Stomach smooth muscle (tissue), 2 donors: ENCODE measurements around the gene SLC12A7.

Source experiments
- H3K27ac ChIP-seq: one replicate; pipeline ENCODE4 v1.7.0; 2013; ENCODE audit warnings: mild to moderate bottlenecking, low read length, inconsistent platforms
- H3K27me3 ChIP-seq, 2 donors: one replicate each; pipeline ENCODE4 v1.7.0; 2013; ENCODE audit warnings: low read length in 2 of 2; ENCODE audit not compliant: insufficient read depth in 2 of 2, control insufficient read depth in 1 of 2
- H3K36me3 ChIP-seq, 2 donors: one replicate each; pipeline ENCODE4 v1.7.0; 2013; ENCODE audit warnings: low read length in 2 of 2; ENCODE audit not compliant: control insufficient read depth in 2 of 2, insufficient read depth in 2 of 2
- H3K4me1 ChIP-seq: one replicate; pipeline ENCODE4 v1.7.0; 2013; ENCODE audit warnings: low read length; ENCODE audit not compliant: control insufficient read depth, insufficient read depth
- H3K4me3 ChIP-seq, 2 donors: one replicate each; pipeline ENCODE4 v1.7.0; 2013; ENCODE audit warnings: low read length in 2 of 2
- H3K9ac ChIP-seq, 2 donors: one replicate each; pipeline ENCODE4 v1.7.0; 2013; ENCODE audit warnings: low read length in 2 of 2, mild to moderate bottlenecking in 1 of 2
- H3K9me3 ChIP-seq, 2 donors: one replicate each; pipeline ENCODE4 v1.7.0; 2013; ENCODE audit warnings: low read length in 2 of 2; ENCODE audit not compliant: control insufficient read depth in 2 of 2
- donor health status: healthy.
- donor health status: Pancreatic carcinoma.

SLC12A7 gene

GRCh38 chr5:1075555-1075881 lies 36.3 kb downstream of the SLC12A7 start:
- peaks cover 15 to 20% of the 10 kb centered on the region in 2 donors for H3K36me3 ChIP-seq
- no peak overlapping the region for H3K9ac ChIP-seq
- H3K4me1 ChIP-seq, result no peaks in the 10 kb centered on the region

DNA sequence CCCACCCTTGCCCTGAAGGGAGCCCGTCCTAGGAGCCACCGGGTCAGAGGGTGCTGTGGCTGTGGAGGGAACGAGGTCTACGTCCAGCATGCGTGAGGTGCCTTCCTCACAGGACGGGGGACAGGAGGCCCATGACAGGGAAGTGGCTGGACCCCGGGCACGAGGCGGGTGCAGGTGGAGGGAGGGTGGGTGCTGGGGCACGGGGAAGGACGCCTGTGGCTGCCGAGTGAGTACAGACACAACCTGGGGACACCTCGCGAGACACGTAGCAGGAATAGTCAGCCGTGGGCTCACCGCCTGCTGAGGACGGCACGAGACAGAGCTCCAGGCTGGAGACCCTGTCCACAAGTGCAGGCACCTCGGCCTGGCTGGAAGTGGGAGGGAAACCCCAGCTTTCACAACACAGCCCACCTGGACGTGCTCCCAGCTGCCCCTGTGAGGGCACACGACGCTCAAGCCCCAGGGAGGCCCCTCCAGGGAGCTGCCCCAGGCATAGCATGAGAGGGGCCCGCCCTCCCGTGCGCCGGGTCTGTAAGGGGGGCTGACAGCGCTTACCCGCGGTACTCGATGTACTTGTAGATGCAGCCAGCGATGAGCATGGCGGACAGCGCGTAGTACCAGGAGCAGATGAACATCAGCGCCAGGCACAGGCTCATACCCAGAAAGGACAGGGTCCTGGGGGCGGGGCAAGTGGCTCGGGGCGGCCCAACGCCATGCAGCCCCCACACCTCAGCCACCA lies 36.9 kb downstream of the SLC12A7 start:
- Histone ChIP-seq H3K9me3 (no peaks in the 10 kb centered on the region), H3K27ac (no peak overlapping the region), H3K9ac (no peak overlapping the region), H3K27me3 (no peaks in the 10 kb centered on the region), H3K4me1 (no peaks in the 10 kb centered on the region), H3K4me3 (no peak overlapping the region), H3K36me3 (peaks cover 15 to 20% of the 10 kb centered on the region in 2 donors)

More at GRCh38 chr5:1075555-1075881, 36.3 kb downstream of the SLC12A7 start:
- no peaks in the 10 kb centered on the region for H3K27me3 ChIP-seq
- H3K9me3 ChIP-seq, result no peaks in the 10 kb centered on the region
- no peak overlapping the region for H3K4me3 ChIP-seq
- no peak overlapping the region for H3K27ac ChIP-seq

DNA sequence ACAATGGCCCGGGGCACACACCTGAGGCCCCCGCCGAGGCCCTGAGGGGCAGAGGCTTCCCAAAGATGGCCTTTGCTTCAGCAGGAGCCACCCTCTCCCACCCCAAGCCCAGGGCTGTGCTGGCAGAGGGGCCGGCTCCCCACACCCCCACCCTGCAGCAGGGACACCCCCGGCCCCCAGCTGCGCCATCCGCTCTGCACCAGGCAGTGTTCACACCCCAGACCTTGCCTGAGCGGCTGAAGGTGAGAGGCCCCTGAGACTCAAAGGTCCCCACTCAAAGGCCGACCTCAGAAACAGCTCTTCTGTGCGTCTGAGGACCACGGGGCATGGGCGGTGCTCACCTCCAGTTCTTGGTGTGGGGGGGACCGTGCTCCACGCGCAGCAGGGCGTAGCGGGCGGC lies 37.6 kb downstream of the SLC12A7 start:
- H3K27me3 ChIP-seq, result no peaks in the 10 kb centered on the region
- H3K9me3 ChIP-seq, result no peaks in the 10 kb centered on the region
- H3K4me3 ChIP-seq, result no peak overlapping the region
- no peaks in the 10 kb centered on the region for H3K4me1 ChIP-seq
- H3K36me3 ChIP-seq, result peaks cover 19% of the 10 kb centered on the region in 2 donors
- H3K9ac ChIP-seq, result no peak overlapping the region
- H3K27ac ChIP-seq, result no peak overlapping the region

DNA sequence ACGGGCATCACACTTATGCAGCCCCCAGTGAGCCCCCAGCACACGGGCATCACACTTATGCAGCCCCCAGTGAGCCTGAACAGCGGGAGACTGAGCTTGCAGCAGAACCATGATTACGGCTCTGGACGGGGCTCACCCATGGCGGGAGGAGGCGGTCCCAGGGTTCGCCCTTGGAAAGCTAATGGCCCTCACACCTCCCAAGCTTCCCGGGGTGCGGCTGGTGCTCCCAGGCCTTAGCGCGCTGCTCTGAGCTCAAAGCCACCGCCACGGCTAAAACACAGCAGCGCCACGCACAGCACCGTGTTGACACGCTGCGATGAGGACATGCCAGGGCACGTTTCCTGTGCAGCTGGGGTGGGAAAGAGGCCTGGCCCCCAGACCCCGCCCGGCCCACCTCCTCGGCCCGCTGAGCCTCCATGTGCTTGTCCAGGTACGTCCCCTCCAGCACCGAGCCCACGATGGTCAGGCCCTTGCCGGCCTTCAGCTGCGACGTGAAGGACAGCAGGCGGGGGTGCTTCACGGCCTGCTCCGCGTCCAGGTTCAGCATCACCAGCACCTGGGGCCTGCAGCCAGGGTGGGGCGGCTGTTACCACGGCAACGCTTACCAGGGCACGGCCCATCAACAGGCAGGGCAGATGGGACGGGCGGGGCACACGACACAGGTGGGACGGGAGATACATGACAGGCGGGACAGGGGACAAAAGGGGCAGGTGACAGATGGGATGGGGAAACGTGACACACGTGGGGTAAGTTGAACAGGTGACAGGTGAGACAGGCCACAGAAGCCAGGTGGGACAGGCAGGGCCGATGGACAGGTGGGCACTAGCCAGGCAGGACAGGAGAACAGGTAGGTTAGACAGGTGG lies 38.4 kb downstream of the SLC12A7 start:
- Histone ChIP-seq H3K27me3 (no peaks in the 10 kb centered on the region), H3K4me1 (peaks cover 2% of the 10 kb centered on the region), H3K36me3 (peaks cover 15 to 19% of the 10 kb centered on the region in 2 donors), H3K9me3 (no peaks in the 10 kb centered on the region), H3K27ac (no peak overlapping the region), H3K9ac (no peak overlapping the region), H3K4me3 (no peak overlapping the region)

DNA sequence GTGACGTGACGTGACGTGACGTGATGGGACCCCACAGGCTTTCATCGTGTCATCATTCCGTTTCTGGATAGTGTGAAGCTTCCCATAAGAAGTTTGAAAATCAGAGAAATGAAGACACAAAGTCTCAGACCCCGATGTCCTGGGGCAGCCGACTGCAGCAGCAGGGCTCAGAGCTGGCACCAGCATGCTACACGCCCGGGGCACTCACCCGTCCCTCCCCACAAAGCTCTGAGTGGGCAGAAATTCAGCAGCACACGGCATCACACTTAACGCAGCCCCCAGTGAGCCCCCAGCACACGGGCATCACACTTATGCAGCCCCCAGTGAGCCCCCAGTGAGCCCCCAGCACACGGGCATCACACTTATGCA lies 42.2 kb downstream of the SLC12A7 start:
- no peaks in the 10 kb centered on the region for H3K27me3 ChIP-seq
- no peak overlapping the region for H3K27ac ChIP-seq
- H3K4me3 ChIP-seq, result no peak overlapping the region
- peaks cover 7 to 15% of the 10 kb centered on the region in 2 donors for H3K36me3 ChIP-seq
- H3K9ac ChIP-seq, result no peak overlapping the region
- no peaks in the 10 kb centered on the region for H3K9me3 ChIP-seq
- peaks cover 2% of the 10 kb centered on the region for H3K4me1 ChIP-seq

DNA sequence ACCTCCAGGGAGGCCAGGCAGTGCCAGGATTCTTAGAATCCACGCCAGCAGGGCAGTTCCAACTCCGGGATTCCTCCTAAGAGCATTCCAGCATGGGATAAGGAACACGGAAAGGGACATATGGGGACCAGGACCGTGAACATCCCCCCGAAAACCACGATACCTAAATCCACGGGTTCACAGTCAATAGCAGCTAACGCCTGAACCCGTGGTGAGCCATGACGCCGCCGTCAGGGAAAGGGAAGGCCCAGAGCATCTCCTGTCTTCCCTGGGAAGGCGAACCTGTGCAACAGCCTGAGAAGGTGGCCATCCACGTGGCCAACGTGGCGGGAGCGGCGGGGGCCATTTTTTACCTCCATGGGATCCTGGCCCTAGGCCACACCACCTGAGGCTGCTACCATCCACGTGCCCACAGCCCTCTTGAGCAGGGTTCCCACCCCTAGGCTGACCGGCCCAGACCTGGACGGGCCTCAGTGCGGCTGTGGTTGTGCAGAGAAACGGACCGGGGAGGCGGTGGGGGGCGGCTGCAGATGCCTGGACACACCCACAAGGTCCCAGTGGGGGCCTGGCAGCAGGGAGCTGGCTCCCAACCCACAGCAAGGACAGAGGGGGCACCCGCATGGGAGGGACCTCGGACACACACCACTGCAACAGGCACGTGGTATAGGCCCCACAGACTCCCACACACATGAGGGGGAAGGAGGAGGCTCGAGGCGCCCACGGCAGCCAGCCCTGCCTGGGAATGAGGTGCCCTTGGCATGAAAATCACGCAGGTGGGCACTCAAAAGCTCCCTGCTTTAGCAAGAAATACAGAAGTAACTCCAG lies 42.8 kb downstream of the SLC12A7 start:
- Histone ChIP-seq H3K4me3 (no peak overlapping the region), H3K4me1 (peaks cover 2% of the 10 kb centered on the region), H3K36me3 (peaks cover 11 to 12% of the 10 kb centered on the region in 2 donors), H3K9me3 (no peaks in the 10 kb centered on the region), H3K9ac (no peak overlapping the region), H3K27me3 (no peaks in the 10 kb centered on the region), H3K27ac (no peak overlapping the region)

DNA sequence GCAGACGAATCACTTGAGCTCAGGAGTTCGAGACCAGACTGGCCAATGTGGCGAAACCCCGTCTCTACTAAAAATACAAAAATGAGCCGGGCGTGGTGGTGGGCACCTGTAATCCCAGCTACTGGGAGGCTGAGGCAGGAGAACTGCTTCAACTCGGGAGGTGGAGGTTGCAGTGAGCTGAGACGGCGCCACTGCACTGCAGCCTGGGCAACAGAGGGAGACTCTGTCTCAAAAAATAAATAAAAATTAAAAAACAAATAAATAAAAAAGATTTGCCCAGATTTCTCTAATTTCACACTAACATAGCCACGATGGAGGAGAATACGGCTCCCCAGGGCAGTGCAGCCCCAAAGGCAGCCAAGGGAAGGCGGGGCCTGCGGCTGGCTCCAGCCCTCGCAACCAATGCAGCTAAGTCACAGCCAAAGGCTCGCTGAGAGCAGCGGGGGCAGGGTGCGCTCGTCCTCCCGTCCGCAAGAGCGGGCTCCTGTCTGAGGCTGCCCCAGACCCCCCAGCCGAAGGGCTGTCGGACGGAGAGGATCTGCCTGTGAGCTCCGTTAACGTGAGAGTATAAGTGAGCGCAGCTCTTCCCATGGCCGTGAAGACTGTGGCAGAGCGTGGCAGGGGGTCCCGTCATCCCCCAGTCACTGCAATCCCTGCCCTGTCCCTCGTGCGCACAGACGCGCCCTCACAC lies 43.5 kb downstream of the SLC12A7 start:
- no peak overlapping the region for H3K27ac ChIP-seq
- no peaks in the 10 kb centered on the region for H3K9me3 ChIP-seq
- H3K9ac ChIP-seq, result no peak overlapping the region
- no peak overlapping the region for H3K4me3 ChIP-seq
- no peaks in the 10 kb centered on the region for H3K27me3 ChIP-seq
- H3K4me1 ChIP-seq, result peaks cover 2% of the 10 kb centered on the region
- peaks cover 7 to 11% of the 10 kb centered on the region in 2 donors for H3K36me3 ChIP-seq

DNA sequence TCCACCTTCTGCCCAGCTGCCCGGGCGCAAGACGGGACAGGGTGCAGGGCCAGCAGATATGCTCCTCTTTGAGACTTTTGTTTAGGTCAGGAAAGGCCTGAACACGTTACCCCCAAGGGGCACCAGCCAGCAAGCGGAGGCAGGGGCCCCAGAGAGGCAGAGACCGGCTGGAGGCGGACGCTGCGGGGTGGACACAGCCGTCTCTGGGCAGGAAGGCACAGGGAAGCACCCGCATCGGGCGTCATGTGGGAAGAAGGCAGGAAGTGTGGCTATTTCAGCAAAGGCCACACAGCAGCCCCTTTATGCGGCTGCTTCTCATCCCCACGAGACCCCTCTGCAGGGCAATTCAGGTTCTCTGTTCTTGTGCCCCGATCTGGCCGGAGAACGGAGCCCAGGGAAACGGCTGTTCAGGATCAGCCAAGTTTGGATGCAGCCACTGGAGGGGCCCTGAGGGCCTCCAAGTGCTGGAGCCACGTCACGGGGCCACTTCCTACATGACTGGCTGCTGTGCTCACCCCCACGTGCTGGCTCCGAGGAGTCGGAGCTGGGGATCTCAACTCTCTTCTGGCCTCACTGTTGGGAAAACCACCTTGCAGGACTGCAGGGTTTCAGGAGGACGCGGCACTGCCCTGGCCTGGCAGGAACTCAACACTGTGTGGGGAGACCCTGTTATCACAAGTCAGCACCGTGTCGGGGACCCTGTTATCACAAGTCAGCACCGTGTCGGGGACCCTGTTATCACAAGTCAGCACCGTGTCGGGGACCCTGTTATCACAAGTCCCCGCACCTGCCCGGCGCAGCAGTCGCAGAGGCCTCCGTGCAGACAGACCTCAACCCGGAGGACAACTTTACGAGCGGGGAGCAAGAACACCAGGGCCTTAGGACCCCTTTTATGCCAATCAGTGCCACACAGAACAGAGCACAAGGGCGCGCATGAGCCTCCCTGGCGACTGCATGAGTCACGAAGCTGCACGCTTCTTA lies 44.4 kb downstream of the SLC12A7 start:
- H3K4me1 ChIP-seq, result peaks cover 2% of the 10 kb centered on the region
- H3K9me3 ChIP-seq, result no peaks in the 10 kb centered on the region
- H3K4me3 ChIP-seq, result no peak overlapping the region
- H3K27ac ChIP-seq, result no peak overlapping the region
- H3K9ac ChIP-seq, result no peak overlapping the region
- peaks cover 13% of the 10 kb centered on the region in 2 donors for H3K36me3 ChIP-seq
- no peaks in the 10 kb centered on the region for H3K27me3 ChIP-seq

DNA sequence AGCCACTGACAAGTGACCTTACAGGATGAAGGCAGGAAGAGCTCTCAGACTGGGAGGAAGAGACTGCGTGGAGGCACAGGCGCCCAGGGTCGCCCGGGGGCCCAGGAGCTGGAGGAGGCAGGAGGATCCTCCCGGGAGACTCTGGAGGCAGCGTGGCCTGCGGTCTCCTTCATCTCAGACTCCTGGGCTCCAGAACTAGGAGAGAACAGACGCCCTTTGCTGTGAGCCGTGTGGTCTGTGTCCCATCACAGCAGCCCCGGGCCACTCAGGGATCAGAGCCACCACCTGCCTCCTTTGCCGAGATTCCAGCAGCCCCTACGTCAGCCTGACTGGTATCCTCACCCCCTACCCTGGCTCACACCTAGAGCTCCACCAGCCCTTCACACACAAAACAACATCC lies 45.2 kb downstream of the SLC12A7 start:
- H3K9ac ChIP-seq, result no peak overlapping the region
- no peaks in the 10 kb centered on the region for H3K9me3 ChIP-seq
- peaks cover 13% of the 10 kb centered on the region in 2 donors for H3K36me3 ChIP-seq
- no peaks in the 10 kb centered on the region for H3K27me3 ChIP-seq
- no peak overlapping the region for H3K27ac ChIP-seq
- H3K4me3 ChIP-seq, result no peak overlapping the region
- H3K4me1 ChIP-seq, result peaks cover 2% of the 10 kb centered on the region
